ENCODE data around the gene LARP4.

GRCh38 chr12:50394469-50395029 is 6.1 kb upstream of the LARP4 start:
- TF ChIP-seq, protein P1, sequence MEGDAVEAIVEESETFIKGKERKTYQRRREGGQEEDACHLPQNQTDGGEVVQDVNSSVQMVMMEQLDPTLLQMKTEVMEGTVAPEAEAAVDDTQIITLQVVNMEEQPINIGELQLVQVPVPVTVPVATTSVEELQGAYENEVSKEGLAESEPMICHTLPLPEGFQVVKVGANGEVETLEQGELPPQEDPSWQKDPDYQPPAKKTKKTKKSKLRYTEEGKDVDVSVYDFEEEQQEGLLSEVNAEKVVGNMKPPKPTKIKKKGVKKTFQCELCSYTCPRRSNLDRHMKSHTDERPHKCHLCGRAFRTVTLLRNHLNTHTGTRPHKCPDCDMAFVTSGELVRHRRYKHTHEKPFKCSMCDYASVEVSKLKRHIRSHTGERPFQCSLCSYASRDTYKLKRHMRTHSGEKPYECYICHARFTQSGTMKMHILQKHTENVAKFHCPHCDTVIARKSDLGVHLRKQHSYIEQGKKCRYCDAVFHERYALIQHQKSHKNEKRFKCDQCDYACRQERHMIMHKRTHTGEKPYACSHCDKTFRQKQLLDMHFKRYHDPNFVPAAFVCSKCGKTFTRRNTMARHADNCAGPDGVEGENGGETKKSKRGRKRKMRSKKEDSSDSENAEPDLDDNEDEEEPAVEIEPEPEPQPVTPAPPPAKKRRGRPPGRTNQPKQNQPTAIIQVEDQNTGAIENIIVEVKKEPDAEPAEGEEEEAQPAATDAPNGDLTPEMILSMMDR (IDR thresholded peaks at IDR 0.05; ENCODE audit: insufficient read depth, low read length, poor library complexity, severe bottlenecking): no peak
- no peak for TF ChIP-seq EZH2phosphoT487 (conservative IDR thresholded peaks at IDR 0.05; ENCODE audit: low read length)

Measured in SU-DHL-6 (cell line).